DND-41 (cell line): Measurements from ENCODE around the gene TOLLIP.

Experiments
- ATAC-seq: fragments of 200-7000 bp; cut with Tn5 transposase; 3 replicates; pipeline ENCODE4 v1.9.1; 2021; ENCODE audit warnings: low read depth; ENCODE audit not compliant: insufficient read depth
- DNase-seq: peaks from one replicate; pipeline ENCODE4 v3.0.0-alpha.2; 2020
- H2AFZ ChIP-seq: 2 replicates; pipeline ENCODE4 v1.6.0; 2012; ENCODE audit warnings: low read depth, low read length
- H3K27ac ChIP-seq: 2 replicates; pipeline ENCODE4 v1.5.1; 2012; ENCODE audit warnings: low read length, inconsistent platforms
- H3K27me3 ChIP-seq: fragments of 200-600 bp; sonication (generic); 2 replicates; pipeline ENCODE4 v1.6.0; 2012; ENCODE audit warnings: low read length, mild to moderate bottlenecking, inconsistent platforms; ENCODE audit not compliant: insufficient read depth, poor library complexity
- H3K36me3 ChIP-seq: 2 replicates; pipeline ENCODE4 v1.5.1; 2012; ENCODE audit warnings: low read length, inconsistent platforms; ENCODE audit not compliant: insufficient read depth
- H3K4me1 ChIP-seq: 2 replicates; pipeline ENCODE4 v1.5.1; 2012; ENCODE audit warnings: mild to moderate bottlenecking, low read length; ENCODE audit not compliant: insufficient read depth
- H3K4me2 ChIP-seq: 2 replicates; pipeline ENCODE4 v1.6.0; 2012; ENCODE audit warnings: mild to moderate bottlenecking, moderate library complexity, low read length, inconsistent platforms; ENCODE audit not compliant: insufficient read depth
- H3K4me3 ChIP-seq, 2 experiments: fragments of 200-600 bp in 1 of 2; shearing (Covaris generic) in 1 of 2; 2 replicates each; pipeline ENCODE4 v1.5.1; 2012 to 2016; ENCODE audit warnings: inconsistent platforms in 2 of 2, low read length in 2 of 2, mild to moderate bottlenecking in 2 of 2, low read depth in 1 of 2, moderate library complexity in 1 of 2
- H3K79me2 ChIP-seq: 2 replicates; pipeline ENCODE4 v1.6.0; 2012; ENCODE audit warnings: low read length, inconsistent platforms; ENCODE audit not compliant: insufficient read depth
- H3K9ac ChIP-seq: 2 replicates; pipeline ENCODE4 v1.6.0; 2012; ENCODE audit warnings: low read depth, mild to moderate bottlenecking, inconsistent platforms, low read length, moderate library complexity
- H3K9me3 ChIP-seq: 2 replicates; pipeline ENCODE4 v1.5.1; 2012; ENCODE audit warnings: low read length, moderate library complexity, mild to moderate bottlenecking, inconsistent platforms; ENCODE audit not compliant: insufficient read depth, severe bottlenecking
- H4K20me1 ChIP-seq: 2 replicates; pipeline ENCODE4 v1.6.0; 2012; ENCODE audit warnings: low read length; ENCODE audit not compliant: insufficient read depth
- EZH2 ChIP-seq: IDR thresholded peaks from 3 replicates; pipeline ENCODE4 v1.6.1; 2012; ENCODE audit warnings: borderline replicate concordance, low read depth, mild to moderate bottlenecking, moderate library complexity, low read length, inconsistent platforms; ENCODE audit not compliant: severe bottlenecking
- TF ChIP-seq, protein P1 (sequence below): IDR thresholded peaks from 2 replicates; pipeline ENCODE4 v1.5.1; 2012; ENCODE audit warnings: borderline replicate concordance, low read length, moderate library complexity, mild to moderate bottlenecking; ENCODE audit not compliant: poor library complexity, severe bottlenecking; ENCODE audit errors: extremely low read depth

TOLLIP gene

DNA sequence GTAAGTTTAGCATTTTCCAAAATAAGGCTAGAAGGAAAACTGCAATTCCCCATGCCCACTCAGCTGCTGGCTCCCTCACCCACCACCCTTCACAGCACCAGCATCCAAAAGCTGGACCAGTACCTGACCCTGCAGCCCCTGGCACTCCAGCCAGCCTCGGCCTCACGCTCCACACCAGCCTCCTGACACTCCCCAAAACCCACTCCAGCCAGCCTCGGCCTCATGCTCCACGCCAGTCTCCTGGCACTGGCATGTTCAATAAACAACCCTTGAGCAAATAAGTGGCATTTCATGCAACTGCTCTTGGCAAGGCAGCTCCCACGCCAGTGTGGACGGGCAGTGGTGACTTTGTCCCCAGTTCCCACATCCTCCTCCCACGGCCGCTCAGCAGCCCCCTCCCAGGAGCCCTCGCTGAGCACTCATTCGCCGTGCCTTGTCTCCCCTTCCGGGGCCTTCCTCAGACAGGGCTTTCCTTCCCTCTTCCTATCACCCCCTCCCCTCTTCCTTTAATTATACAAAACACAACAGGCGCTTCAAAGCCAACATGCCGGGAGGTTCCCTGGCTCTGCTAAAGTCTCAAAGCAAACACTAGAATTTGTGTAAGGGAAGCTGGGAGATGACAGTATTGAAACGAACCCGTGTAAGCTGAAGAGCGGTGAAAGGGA, 6.8 kb downstream of the TOLLIP start:
- no peaks in the 10 kb centered on the region for H3K27me3 ChIP-seq
- no peak for ATAC-seq
- H3K27ac ChIP-seq: no peak overlapping the region
- H3K79me2 ChIP-seq: peaks cover 97% of the 10 kb centered on the region
- no peaks in the 10 kb centered on the region for H3K9me3 ChIP-seq
- no peak overlapping the region for H3K4me3 ChIP-seq
- no peak for DNase-seq
- H4K20me1 ChIP-seq: peaks cover 71% of the 10 kb centered on the region
- no peak overlapping the region for H3K9ac ChIP-seq
- no peak overlapping the region for H2AFZ ChIP-seq
- no peak overlapping the region for H3K4me2 ChIP-seq
- H3K4me1 ChIP-seq: peaks cover 16% of the 10 kb centered on the region
- TF ChIP-seq, protein P1, sequence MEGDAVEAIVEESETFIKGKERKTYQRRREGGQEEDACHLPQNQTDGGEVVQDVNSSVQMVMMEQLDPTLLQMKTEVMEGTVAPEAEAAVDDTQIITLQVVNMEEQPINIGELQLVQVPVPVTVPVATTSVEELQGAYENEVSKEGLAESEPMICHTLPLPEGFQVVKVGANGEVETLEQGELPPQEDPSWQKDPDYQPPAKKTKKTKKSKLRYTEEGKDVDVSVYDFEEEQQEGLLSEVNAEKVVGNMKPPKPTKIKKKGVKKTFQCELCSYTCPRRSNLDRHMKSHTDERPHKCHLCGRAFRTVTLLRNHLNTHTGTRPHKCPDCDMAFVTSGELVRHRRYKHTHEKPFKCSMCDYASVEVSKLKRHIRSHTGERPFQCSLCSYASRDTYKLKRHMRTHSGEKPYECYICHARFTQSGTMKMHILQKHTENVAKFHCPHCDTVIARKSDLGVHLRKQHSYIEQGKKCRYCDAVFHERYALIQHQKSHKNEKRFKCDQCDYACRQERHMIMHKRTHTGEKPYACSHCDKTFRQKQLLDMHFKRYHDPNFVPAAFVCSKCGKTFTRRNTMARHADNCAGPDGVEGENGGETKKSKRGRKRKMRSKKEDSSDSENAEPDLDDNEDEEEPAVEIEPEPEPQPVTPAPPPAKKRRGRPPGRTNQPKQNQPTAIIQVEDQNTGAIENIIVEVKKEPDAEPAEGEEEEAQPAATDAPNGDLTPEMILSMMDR: no peak
- TF ChIP-seq EZH2: no peak
- peaks cover 29% of the 10 kb centered on the region for H3K36me3 ChIP-seq

DNA sequence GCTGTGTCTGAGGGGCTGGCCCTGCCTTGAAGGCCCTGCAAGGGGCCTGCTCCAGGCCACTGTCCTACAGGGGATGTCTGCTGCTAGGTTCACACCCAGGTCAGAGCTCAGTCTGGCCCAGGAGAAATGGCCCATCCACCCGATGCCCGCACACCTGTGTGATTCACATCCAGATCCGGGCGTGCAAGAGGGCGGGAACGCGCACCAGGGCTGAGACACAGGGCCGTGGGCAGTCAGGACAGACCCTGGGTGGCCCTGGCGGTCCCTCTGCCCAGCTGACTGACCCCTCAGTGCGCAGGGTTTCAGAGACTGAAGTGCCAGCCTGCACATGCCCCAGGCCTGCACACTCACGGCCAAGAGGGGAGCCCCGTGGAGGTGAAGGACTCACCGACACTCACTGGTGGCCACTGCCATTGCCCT, 7.4 kb downstream of the TOLLIP start:
- Histone ChIP-seq H3K9ac (no peak overlapping the region), H3K36me3 (peaks cover 28% of the 10 kb centered on the region), H3K27me3 (no peaks in the 10 kb centered on the region), H3K4me3 (no peak overlapping the region), H3K4me2 (no peak overlapping the region), H3K79me2 (peaks cover 97% of the 10 kb centered on the region), H4K20me1 (peaks cover 71% of the 10 kb centered on the region), H3K27ac (no peak overlapping the region), H3K4me1 (peaks cover 10% of the 10 kb centered on the region), H2AFZ (no peak overlapping the region), H3K9me3 (no peaks in the 10 kb centered on the region)
- no peak for TF ChIP-seq EZH2
- TF ChIP-seq, protein P1: no peak
- ATAC-seq (no peak), DNase-seq (no peak)

DNA sequence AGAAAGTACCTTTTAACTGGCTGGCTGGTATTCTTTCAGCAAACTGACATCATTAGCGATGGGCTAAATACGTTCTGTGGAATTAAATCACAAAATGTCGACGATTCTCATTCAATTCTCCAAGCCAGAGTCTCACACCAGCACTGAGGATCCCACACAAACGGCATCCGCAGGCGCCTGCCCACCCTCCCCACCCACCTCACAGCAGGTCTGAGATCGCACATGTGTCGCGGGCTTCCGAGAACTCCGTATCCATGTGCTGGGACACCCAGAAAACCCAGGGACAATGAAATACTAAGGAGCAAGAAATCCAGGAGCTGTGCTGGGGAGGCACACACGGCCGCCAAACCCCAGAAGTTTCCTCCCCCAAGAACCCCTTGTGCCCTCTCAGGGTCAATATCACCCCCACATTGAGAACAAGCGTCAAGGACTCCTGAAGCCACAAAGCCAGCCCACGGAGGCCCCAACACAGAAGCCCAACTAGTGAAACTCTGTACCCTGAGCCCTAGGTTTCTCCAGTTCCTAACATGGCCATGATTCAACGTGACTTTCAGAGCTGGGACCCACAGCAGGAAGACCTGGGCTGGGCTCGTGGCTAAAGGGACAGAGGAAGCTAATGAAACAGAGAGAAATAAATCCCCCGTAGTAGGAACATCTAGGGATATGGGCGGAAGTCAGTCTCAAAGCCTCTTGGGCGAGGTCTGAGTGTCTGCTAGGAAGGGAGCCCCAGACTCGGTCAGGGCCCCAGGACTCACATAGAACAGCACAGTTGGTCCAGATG, 8.0 kb downstream of the TOLLIP start:
- Histone ChIP-seq H4K20me1 (peaks cover 67% of the 10 kb centered on the region), H2AFZ (no peak overlapping the region), H3K9ac (no peak overlapping the region), H3K4me2 (no peak overlapping the region), H3K36me3 (peaks cover 26% of the 10 kb centered on the region), H3K9me3 (no peaks in the 10 kb centered on the region), H3K27ac (no peak overlapping the region), H3K27me3 (no peaks in the 10 kb centered on the region), H3K4me1 (peaks cover 4% of the 10 kb centered on the region), H3K4me3 (no peak overlapping the region), H3K79me2 (peaks cover 93% of the 10 kb centered on the region)
- ATAC-seq (no peak), DNase-seq (no peak)
- TF ChIP-seq, protein P1: no peak
- TF ChIP-seq EZH2: no peak
